ENCODE results near the gene HCN3.

HCN3 gene

GRCh38 chr1:155253797-155254196 is 23.5 kb upstream of the HCN3 start:
- peak overlapping the region; percentile 74 for H3K27ac ChIP-seq
- no peak for DNase-seq (ENCODE audit: low read depth, low spot score)

GRCh38 chr1:155254228-155254713 is 23.0 kb upstream of the HCN3 start:
- no peak for DNase-seq (ENCODE audit: low read depth, low spot score)
- peak overlapping the region; percentile 74 for H3K27ac ChIP-seq

DNA sequence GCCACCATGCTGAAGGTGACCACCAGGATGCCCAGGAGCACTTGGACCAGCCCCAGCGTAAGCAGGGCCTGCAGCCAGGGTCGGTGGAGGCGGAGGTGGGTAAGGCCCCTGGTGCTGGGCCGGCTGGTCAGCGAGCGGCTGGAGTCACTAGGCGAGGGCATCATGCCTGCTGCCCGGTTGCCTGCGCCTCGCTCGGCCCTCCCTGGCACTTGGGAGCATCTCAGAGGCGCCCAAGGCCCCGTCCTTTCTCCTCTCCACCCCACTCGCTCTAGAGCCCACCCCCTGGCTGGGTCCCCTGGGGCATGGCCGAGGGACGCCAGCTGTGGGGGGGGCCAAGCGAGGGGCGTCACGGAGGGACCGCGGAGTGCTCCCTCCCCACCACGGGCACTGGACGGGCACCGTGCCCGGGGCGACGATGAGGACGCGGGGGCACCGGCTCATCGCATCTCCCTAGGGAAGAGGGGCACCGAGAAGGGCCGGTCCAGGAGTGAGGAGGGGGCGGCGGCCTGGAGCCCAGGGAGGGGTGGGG is 22.5 kb upstream of the HCN3 start:
- H3K27ac ChIP-seq, result peak overlapping the region; percentile 74
- no peak for DNase-seq (ENCODE audit: low read depth, low spot score)

- DNase-seq (ENCODE audit: low read depth, low spot score), result no peak
- peak within 1 kb of the TSS; percentile 74 for H3K27ac ChIP-seq
Observed at GRCh38 chr1:155255243-155256007, 21.8 kb upstream of the HCN3 start, which contains the start of gene ENTREP3. ENTREP3 (minus strand) TSS chr1:155255483; CDS start chr1:155254877, 606 bp downstream.

DNA sequence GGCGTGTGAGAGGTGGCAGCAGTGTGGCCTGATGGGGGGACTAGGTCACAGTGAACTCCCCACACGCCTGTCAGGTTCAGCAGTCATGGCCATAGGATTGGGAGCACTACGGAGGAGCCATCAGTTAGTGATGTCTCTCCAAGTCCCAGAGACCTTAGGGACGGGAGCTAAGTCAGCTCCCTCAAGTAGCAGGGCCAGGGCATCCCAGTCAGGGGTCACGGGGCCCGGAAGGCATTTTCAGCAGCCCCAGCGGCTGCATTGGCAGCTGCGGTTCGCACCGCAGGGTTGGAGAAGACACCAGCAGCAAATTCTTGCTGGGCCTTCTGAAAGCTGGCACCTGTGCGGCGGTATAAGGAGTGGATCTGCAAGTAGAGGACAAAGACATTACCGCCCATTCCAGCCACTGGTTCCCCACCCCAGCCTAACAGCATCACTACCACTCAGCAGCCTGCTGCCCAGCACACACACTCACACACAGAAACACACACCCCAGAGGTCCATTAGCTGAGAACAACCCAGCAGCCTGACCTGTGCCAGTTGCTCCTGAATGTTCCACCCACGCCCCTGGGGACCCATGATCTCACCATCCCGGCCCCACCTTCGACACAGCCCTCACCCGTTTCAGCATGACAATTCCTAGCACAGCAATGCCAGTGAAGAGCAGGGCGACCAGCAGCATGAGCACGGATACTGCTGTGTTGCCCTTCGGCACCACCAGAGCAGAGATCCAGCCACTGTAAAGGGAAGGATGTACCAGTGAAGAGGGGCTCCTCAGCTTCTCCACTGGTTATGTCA is 21.0 kb upstream of the HCN3 start:
- peak overlapping the region; percentile 74 for H3K27ac ChIP-seq
- DNase-seq (ENCODE audit: low read depth, low spot score), result no peak

GRCh38 chr1:155260276-155260675 is 17.0 kb upstream of the HCN3 start:
- no peak for DNase-seq (ENCODE audit: low read depth, low spot score)
- no peak overlapping the region for H3K27ac ChIP-seq

DNA sequence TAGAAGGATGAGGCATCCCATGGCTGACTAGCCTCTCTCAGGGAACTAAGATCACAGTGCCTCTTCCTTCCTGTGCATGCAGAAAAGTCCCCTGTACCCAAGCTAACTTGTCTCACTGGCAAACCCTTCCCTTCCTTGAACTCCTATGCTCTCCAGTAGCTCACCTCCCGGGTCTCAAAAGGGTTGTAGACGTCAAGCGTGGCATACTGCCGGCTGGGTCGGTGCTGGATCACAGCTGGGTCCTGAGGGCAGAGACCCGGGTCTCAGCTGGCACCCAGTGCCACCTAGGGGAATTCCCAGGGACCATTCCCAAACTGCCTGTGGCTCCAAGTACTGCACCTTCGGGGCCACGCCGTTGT is 15.8 kb upstream of the HCN3 start:
- H3K27ac ChIP-seq, result peak overlapping the region; percentile 75
- DNase-seq (ENCODE audit: low read depth, low spot score), result no peak

DNA sequence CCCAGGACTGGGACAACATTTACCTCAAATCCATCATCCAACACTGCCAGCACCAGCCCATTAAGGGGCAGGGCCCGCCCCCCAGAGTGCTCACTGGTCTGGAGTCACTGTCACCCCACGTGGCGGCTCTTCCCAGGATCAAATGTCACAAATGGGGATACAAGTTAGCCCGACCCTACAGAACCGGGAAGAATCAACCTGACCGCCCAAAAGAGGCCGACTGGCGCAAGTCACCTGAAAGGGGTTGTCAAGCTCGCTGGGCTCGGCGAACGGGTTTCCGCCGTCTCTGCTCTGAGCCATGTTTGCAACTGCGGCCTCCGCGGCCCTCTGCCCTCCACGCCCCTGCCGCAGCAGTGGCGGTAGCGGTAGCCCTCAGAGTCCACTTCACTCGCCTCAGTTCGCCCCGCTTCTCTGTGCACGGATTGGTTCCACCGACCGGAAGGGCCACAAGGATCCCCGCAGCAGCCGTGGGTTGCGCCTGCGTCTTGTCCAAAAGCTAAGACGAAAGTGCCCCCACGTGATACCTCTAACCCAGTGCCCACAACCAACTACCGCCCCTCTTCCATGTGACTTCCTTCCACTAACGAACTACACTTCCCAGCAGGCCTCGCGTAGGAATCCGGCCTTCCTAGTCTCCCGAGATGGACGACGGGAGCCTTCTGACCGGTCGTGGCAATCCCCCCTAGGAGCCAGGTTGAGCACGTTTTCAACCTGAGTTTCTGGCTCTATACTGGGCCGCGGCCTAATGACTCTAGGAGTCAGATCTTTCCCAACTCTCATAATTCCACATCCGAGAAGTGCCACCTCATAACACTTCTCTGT is 15.2 kb upstream of the HCN3 start, which contains the start of gene SCAMP3:
TSS of gene SCAMP3 (minus strand) at position 509 of the 822 bp plus-strand sequence. CDS start at position 300, 209 bp downstream.
- peak; percentile 90 for DNase-seq (ENCODE audit: low read depth, low spot score)
- H3K27ac ChIP-seq, result peak within 1 kb of the TSS; percentile 75

DNA sequence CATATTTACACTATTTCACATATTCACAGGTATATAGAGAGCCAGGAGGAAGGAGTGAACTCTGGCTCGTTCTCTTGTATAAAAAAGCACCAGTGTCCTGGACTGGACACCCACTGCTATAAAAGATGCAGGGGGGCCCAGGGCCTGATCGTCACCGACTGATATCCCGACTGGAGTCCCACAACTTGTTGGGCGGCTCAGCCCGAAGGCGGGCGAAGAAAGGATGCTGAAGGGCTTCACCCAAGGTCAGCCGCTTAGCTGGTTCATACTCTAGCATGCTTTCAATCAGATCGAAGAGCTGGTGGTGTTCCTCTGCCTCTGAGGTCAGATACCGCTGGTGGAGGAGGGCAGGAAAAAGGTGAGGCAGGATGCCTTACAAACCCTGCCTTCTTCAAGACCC is 14.2 kb upstream of the HCN3 start:
- peak overlapping the region; percentile 75 for H3K27ac ChIP-seq

GRCh38 chr1:155266553-155266952 is 10.7 kb upstream of the HCN3 start:
- DNase-seq (ENCODE audit: low read depth, low spot score), result no peak
- H3K27ac ChIP-seq, result no peak overlapping the region

More for the DNA sequence above, 14.2 kb upstream of the HCN3 start:
- DNase-seq (ENCODE audit: low read depth, low spot score), result no peak

- no peak for DNase-seq (ENCODE audit: low read depth, low spot score)
- no peak overlapping the region for H3K27ac ChIP-seq
Observed at GRCh38 chr1:155267373-155267772, 9.9 kb upstream of the HCN3 start.

DNA sequence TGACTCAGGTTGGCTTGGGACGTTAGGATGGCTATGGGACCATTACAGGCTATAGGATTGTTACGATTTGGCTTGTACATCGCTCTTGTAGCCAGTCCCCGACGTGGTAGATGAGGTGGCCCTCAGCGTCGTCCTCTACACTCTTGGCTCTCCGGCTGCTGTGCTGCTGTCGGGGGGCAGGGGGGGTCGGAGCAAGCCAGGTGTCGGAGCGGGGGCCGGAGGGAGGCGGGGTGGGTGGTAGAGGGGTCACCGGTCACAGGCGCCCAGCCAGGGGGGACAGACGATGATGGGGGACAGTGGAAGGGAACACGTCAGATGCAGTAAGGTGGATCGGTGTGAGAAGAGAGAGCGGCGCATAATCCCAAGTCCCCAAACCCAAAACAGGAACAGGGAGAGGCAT is 8.6 kb upstream of the HCN3 start:
- no peak overlapping the region for H3K27ac ChIP-seq
- no peak for DNase-seq (ENCODE audit: low read depth, low spot score)

- H3K27ac ChIP-seq, result no peak overlapping the region
- no peak for DNase-seq (ENCODE audit: low read depth, low spot score)
Observed at GRCh38 chr1:155269381-155269780, 7.9 kb upstream of the HCN3 start.

DNA sequence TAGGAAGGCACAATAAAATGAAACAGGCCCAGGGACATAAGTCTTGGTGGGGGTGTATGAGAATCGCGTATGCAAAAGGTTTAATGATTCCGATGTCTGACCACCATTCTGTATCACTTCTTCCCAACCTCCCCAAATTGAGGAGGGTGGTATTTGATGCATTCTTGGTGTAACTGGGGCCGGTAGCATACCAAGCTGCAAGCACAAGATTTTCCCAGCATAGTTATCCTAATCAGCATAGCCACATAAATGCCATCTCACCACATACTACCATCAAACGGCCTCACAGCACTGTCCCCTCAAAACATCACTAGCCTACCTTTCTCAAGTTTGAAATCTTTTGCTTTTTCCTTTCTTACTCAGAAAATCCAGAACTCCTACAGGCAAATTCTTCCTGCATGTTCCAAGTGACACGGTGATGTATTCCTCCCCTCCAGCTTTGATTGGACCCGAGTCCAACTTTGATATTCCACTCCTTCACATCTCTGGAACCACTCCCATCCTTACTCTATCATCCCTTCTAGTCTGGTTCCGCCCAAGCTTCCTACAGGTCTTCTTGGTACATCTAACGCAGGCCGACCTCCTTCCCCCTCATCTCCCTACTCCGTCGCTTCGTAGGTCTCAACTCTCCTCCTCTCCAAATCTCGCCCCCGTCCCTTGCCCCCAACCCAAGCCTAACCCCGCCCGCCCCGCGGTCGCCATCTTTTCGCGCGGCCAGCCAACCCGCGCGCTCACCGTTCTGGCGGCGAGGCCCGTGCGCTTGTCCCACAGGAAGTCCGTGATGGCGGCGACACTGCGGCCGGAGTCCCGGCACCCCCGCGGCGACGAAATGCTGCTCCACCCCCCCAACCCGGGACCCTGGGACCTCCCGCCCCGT is 4.6 kb upstream of the HCN3 start:
- H3K27ac ChIP-seq, result peak overlapping the region; percentile 87
- DNase-seq (ENCODE audit: low read depth, low spot score), result no peak

- DNase-seq (ENCODE audit: low read depth, low spot score), result peak; percentile 51
- peak within 1 kb of the TSS; percentile 87 for H3K27ac ChIP-seq
Observed at GRCh38 chr1:155273343-155274245, 3.7 kb upstream of the HCN3 start, which contains the start of gene CLK2. CLK2 (minus strand) TSS chr1:155273504; CDS start chr1:155270977, 2,527 bp downstream.

DNA sequence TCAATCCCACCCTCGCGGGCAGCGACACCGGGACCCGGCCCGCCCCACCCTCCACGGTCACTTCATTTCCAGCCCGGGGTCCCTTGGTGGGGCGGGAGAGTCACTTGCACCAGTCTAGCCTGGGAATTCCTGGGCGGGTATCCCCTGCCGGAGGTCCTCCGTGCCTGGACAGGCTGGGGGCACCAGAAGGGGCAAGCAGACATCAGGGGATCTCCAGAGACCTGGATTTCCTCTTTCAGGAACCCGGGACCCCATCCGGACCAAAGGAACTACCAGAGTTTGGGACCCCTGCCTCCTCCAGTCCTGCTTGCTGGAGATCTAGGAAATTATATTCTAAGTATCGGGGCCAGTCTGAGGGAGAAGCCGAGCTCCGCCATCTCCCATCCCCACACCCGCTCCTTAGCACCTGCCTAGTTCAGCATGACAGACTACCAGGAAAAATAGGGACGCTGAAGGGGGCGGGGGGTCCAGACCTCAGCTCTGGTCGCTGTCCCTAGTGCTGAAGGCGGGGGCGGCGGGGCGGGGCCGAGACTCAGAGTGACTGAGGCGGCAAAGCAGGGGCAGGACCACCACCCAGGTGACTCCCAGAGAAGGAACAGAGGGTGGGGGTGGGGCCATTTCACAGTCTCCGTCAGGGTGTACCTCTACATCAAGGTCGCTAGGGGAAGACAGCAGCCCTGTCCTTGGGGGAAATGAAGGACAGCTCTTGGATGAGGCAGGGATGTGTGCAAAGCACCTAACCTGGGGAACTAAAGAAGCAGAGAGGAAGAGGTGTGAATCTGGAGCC is 832 bp downstream of the HCN3 start:
- no peak for DNase-seq (ENCODE audit: low read depth, low spot score)
- no peak overlapping the region for H3K27ac ChIP-seq

DNA sequence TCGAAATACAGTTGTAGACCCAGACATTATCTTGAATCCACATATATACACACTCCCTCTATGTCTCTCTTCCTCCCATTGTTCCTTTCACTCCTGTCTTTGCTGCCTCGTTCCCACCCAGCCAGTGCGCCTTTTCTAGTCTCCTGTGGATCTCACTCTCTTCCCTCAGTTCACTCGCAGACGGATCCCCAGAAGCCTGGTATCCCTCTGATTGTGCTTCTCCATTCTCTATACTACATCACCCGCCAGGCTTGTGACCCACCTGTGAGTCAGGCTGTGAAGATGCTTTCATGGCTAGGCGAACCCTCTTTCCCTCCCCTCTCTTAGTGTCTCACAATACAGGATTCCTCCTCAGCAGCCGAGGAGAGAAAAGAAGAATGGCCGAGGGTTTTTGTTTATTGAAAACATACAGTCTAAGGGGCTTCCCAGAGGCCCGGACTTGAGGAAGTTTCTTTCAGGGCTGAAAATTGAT is 1.5 kb downstream of the HCN3 start:
- no peak for DNase-seq (ENCODE audit: low read depth, low spot score)
- H3K27ac ChIP-seq, result no peak overlapping the region

Data from epithelial cell of prostate (primary cell).